HG03060 (cell line): ENCODE measurements around the gene CCDC85C.

Experiments used
- ATAC-seq: cut with Tn5 transposase; IDR thresholded peaks from one replicate; pipeline ENCODE4 v1.9.1; 2021; ENCODE audit warnings: low read depth, moderate number of reproducible peaks; ENCODE audit not compliant: unreplicated experiment

Gene CCDC85C

DNA sequence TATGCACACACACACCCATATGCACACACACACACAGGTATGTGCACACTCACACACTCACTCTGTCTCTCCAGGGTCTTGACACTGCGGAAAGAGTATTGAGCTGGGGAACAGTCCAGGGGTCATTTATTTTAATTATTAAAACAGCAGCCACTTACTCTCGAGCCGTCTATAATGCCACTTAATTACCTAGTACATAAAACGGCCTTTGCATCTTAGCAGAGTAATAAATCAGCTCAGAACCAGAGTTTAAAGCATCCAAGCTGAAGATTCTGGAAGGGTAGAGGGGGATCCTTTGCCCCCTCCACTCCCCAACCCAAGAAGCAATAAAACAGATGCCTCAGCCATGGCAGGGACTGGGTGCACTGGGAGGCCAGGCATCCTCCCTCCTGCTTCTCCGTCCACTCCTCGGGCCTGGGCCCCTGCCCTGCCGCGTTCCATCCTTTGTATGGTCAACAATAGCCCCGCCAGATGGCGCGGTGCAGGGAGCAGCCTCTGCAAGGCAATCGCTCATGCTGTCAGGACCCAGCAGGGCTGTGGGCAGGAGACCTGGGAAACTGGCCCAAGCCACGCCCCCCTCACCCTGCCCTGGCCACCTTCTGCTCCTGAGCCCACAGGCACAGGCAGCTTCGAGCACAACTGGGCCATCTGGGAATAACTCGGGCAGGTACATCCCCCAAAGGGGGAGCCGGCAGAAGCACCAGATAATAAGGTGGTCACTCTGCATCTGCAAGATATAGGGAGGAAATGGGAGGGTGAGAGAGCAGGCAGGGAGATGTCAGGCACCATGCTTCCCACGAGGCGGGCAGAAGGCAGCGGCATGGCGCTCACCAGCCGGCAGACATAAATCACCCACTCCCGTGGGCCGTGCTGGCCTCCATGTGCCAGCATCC is 40.9 kb downstream of the CCDC85C start:
- ATAC-seq: no peak

DNA sequence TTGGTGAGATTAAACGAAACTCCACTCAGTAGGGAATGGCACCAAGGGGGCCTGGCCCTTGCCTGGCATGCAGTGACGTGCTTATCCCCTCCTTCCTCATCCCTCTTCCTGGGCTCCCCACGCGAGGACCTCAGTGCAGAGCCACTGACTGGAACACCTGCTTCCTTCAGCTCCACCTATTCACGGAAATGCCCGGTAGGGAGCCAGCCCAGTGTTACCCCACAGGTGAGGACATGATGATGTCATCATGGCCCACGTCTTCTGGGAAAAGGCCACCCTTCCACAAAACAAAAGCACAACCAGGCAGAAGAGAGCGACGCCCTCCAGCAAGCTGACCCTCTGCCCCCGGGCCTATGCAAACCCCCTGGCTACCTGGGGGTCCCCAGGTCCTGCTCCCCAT is 42.1 kb downstream of the CCDC85C start:
- no peak for ATAC-seq

DNA sequence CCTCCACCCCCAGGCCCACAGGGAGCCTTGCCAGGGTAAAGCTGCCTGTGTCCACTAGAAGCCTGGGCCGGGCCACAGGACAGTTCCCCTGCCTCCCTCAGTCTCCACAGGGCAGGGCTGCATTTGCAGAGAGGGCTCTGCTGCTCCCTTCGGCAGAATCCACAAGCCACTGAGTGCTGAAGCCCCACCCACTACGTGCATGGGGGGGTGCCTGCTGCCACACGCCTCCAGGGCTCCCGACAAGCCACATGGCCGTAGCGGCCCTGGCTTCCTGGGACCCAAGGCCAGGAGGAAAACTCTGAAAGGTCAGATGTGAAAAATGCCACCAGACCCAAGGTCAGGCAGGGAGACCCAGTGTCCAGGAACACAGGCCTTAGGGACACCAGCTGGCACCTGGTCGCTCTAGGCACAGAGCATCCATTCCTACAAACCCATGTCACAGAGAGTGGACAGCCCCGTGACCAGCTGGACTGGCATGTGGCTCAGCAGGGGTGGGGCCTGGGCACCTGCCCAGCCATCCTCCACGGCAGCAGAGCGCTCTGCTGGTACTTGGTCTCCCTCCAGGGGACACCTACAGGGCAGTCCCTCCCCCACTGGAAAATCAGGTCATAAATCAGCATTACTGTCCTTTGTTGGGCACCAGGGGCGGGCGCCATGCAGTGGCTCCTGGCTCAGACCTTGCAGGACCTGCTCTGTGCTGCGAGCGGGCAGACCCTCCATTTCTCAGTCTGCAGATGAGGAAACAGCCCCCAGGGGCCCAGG is 42.9 kb downstream of the CCDC85C start:
- ATAC-seq: no peak

DNA sequence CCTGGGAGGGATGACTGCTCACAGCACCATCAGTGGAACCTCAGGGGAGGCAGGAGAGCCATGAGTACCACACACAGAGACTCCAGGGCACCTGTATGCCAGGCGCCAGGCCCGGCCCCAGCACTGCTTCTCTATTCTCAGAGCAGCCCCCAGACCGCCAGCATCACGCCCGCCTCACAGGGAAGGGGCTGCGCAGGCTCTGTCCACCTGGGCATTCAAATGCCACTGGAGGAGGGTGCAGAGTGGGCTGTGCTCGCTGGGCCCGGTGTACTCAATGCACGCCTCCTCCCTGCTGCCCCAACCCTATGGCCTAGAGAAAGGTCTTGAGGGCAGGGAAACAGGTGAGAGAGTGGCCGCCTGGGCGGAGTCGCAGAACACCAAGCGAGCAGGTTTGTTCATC is 43.6 kb downstream of the CCDC85C start:
- no peak for ATAC-seq

DNA sequence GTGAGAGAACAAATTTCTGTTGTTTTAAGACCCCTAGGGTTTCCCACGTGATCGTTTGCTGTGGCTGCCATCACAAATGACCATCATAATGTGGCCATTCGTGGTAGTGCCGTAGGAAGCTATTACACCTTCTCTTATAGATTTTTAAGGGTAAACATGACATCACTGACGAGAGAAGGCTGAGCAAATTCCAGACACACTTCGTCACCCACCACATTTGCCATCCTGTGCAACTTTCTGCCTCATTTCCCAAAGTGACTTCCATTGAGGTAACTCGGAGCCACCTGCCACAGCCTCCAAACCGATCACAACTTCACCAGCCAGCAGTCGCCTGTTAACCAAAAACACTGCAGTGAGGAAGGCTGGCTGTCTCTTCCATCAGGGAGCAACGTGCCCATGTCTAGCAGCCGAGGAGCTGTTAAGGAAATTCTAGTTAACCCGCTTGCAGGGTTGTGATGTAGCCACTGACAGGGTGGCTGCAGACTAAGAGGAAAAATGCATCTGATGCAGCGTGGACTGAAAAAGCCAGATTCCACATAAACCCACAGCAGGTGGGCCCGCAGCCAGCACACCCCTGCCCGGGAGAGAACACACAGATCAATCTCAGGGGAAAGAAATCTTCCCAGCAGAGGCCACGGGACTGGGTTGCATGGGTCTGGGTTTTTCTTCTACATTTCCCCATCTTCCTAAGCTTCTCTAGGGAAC is 44.6 kb downstream of the CCDC85C start:
- no peak for ATAC-seq

DNA sequence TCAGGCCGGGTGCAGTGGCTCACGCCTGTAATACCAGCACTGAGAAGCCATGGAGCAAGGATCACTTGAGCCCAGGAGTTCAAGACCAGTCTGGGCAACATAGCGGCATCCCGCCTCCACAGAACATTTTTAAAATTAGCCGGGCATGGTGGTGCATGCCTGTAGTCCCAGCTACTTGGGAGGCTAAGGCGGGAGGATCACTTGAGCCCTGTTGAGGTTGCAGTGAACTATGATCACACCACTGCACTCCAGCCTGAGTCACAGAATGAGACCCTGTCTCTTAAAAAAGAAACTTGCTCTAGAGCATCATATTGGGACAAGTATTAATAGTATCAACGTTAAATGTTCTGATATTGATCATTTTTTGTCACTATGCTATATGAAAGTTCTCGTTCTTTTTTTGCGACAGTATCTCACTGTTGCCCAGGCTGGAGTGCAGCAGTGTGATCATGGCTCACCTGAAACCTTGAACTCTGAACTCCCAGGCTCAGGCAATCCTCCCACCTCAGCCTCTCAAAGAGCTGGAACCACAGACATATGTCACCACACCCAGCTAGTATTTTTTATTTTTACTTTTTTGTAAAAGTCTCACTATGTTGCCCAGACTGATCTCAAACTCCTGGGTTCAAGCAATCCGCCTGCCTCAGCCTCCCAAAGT is 47.7 kb downstream of the CCDC85C start:
- ATAC-seq: no peak

DNA sequence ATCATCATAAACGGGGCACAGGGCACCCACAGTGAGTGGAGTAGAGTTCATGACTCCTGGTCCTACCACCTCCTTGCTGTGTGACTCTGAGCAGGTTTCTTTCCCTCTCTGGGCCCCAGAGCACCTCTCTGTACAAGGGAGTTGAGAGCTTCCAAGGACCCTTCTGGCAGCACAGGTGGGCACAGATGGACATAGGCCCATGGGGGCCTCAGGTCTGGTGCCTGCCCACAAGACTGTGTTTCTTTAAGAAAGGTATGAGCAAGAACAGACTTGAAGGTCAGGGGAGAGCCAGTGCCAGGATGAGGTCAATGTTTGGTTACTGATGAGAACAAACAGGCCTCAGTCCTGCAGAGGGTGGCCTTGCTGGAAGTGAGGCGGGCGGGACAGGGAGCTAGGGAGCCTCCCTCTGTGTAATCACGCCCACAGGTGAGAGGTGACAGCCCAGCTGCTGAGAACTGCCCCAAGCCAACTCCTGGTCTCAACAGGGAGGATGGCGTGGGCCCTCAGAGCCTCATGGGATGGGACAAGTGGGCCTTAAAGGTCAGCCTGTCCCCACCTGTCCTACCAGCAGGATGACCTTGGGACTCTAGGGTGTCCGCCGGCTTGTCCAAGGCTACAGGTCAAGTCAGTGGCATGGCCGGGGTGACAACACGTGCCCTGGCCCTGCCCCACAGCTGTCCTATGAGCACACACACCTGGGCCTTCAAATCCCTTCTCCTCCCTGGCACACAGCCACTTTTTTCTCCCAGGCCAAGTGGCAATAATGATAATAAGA is 49.1 kb downstream of the CCDC85C start:
- no peak for ATAC-seq

DNA sequence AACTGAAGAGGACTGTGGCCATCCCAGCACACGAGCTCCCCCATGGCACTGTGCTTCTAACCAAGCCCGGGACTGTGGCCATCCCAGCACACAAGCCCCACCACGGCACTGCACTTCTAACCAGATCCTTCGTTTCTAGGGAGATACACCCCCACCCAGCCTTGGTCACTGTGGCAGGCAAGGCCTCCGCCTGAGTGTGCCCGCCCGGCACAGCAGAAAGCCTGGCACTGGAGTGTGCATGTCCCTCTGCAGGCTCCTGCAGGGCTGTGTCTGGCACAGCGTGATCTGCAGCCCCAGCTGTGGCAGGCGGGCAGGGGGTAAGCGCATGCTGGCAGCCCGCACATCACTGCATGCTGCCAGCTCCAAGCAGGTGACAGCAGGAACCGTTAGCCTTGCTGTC is 49.8 kb downstream of the CCDC85C start:
- no peak for ATAC-seq

DNA sequence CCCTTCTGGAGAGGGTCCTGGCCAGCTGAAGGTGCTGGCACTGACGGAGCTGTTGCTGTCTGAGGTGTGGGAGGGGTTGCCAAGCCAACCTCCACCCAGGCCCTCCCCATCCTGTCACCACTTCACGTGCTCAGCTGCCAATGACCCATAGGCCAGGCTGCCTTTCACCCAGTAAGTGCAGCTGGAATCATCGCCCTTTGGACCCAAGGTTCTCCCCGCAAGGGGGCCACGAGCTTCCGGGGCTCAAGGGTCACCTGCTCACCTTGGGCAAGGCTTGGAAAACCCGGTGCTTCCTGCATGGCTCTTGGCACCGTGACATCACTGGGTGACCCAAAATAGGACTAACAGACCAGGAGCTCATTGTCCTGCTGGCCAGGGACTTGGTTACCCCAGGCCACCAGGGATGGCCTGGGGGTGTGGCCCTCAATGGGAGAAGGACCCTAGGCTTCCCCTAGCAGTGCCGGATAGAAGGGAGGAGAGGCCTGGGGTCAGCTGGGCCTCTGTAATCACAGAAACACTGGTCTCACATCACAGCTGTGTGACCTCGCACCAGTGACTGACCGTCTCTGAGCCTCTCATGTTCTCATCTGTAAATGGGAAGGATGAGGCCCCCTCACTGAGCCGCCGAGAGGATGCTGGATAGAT is 51.3 kb downstream of the CCDC85C start:
- ATAC-seq: no peak

DNA sequence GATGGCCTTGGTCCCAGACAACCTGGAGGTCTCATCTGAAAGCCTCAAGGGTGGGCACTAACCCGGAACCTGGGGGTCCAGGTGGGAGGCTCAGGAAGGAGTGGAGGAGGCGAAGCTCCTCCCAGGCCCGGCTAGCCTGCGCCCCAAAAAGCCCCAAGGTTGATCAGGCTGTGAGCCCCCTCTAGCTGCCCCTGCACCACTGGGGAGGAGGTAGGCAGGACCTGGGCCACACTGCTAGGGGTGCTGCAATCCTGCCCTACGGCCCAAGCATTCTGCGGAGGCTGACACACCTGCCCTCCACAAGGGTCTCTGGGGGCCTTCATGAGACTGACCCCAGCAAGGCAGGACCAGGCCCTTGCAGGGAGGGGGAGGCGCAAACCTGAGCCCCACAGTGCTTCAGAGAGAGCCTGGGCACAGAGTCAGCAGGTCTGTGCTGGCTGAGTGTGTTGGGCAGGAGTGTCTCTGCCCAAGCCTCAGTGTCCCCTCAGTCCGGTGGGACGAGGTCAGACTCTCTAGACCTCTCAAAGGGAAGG is 51.9 kb downstream of the CCDC85C start:
- ATAC-seq: no peak

DNA sequence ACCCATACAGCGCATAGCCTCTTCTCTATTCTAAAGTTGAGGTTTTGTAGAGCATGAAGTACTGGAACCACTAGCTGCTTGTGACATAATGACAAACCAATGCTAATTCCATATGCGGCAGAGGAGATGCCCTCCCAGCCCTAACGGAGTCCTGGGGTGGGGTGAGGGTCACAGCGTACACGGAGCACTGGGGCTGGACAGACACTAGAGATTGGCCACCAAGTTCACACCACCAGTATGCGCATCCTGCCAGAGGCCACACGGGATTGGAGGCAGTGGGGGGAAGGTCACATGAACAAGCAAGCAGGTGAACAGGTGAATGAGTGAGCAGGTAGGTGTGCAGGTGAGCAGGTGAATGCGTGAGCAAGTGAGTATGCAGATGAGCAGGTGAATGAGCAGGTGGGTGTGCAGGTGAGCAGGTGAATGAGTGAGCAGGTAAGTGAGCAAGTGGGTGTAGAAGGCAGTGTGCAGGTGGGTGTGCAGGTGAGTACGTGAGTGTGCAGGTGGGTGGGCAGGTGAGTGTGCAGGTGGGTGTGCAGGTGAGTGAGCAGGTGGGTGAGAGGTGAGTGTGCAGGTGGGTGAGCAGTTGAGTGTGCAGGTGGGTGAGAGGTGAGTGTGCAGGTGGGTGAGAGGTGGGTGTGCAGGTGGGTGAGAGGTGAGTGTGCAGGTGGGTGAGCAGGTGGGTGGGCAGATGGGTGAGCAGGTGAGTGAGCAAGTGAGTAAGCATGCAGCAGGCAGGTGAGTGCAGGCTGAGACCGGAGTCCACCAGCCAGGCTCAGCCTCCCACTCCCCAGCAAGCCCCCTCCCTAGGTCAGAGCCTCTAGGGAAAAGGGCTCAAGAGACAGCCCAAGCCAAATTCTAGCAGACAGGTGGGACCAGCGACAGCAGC is 52.7 kb downstream of the CCDC85C start:
- ATAC-seq: no peak

DNA sequence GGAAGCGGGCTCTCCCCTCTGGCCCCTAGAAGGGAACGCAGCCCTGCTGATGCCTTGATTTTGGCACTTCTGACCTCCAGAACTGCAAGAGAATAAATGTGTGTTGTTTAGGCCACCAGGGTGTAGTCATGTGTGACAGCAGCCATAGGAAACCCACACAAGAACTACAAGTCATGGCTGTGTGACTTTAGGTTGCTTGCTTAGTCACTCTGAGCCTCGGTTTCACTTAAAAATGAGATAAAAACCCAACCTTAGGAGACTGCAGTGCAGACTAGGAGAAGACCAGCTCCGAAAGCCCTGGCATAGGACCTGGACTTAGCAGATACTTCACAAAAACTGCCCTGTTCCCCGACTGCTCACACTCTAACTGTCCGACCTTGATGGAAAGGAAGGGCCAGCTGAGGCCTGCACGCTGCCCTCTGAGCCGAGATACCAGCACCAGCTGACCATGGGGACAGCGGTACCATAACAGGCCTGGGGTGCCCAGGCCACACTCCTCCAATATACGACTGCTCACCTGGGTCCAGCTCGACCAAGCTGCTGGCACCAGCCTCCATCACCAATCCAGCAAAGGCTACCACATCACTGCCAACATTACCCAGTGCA is 53.5 kb downstream of the CCDC85C start:
- ATAC-seq: no peak

DNA sequence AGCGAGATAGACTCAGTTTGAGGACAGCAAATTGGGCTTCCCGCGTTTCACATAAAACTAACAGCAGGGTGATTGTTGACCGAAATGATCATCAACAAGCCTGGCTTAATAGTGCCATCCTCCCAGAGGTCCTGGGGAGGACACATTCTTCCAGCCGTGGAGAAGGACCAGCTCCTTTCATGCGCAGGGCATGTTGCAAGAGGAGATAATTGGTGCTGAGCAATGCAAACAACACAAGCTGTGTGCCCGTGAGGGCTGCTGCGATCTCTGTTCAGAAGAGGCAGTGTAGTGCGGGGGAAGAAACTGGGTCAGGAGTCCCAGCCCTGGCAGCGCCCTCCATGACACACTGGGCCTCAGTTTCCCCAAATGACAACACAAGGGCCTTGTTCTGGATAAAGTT is 54.3 kb downstream of the CCDC85C start:
- ATAC-seq: no peak

DNA sequence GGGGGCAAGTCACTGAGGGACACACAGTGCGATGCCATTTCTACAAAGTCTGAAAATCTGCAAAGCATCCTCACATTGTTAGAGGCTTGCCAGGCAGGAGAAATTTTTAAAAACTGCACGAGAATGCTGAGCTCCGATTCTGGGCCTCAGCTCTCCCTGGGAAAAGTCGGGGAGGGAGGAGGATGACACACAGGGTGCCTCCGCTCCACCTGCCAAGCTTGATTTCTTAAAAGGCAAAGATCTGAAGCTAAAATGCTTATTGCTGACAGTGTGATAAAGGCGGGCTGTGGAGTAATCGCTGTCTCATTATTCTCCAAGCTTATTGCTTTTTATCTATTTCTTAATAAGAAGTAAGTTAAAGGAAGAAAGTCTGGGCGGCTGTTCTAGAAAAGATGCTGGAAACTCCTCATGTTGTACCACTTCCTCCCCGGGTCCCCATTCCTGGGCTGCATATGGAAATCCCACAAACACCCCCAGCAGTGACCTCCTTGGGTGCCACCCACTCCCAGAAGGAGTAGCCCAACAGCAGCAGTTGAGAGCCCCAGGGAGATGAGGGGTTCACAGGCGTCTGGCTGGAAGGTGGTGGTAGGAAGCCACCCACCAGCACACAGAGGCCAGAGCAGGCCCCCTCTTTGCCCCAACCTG is 55.0 kb downstream of the CCDC85C start:
- ATAC-seq: no peak

DNA sequence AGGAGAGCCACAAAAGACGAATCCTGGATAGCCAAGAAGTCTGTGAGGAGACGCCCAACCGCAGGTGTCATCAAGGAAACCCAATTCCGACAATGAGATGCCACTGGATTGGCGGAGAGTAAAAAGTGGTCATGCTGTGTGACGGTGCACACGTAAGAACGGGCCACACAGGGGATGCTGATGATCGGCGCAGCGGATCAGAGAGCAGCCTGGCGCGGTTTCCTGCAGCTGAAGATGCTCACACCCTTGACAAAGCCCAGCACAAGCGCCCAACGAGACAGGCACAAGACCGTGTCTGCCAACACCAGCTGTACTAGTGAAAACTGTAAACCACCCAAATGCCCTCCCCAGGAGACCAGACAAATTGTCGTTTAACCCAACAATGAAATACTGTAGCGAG is 55.8 kb downstream of the CCDC85C start:
- no peak for ATAC-seq

DNA sequence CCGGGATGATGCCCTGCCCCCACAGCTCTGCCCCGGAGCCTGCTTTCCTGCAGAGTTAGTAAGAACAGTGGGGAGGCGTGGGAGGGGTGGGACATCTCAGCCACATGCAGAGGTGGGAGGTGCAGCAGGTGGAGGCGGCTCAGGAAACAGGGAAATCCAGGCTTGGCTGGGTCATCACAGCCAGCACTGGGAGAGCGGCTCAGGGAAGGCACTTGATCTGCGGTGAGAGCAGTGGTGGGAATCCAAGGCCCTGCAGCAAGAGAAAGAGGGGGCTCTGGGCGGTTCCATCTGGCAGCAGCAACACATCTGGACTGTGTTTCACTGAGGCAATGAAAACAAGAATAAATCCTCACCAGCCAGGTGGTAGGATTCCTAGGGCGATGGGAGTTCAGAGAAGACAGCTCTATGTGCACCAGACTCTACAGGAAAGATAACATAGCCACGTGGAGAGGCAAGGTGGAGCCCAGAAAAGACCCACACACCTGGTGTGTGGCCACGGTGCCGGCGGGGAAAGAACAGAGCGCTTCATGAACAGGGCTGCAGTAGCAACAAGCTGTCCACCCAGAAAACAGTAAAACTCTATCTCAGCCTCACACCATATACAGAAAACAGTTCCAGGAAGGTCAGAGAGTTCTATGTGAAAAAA is 57.6 kb downstream of the CCDC85C start:
- ATAC-seq: no peak

DNA sequence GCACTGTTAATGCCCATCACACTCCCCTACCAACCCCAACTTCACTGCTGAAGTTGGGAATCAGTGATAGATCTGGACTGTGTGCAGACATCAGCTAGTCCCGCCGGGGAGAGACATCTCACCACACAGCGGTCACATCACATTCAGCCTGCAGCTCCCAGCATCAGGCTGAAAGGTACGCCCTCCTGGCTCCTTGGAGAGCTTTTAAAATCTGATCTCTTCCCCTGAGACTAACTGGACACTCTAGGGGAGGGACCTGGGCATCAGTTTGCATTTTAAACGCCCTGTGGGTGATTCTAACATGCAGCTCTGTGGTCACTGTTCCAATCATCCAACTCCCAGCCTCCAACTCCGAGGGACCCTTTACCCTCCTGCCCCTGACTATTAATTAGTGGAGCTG is 58.4 kb downstream of the CCDC85C start:
- no peak for ATAC-seq
